Ovary (tissue), 3 donors: Measurements from ENCODE around the gene RPS6KA5.

Source experiments
- EP300 ChIP-seq: sonication (generic); formaldehyde crosslinking; IDR thresholded peaks from one replicate; pipeline ENCODE4 v1.6.1; 2017; ENCODE audit warnings: antibody characterized with exemption
- TF ChIP-seq, protein P1 (sequence below), 3 donors: fragments of 450-650 bp in 2 of 3; fragments of 200-600 bp in 1 of 3; IDR thresholded peaks; one replicate each; pipeline versions ENCODE4 v1.5.1 to v1.8.0; 2016 to 2022; ENCODE audit warnings: antibody characterized with exemption in 3 of 3, mild to moderate bottlenecking in 1 of 3
- donor health status: DM: no; HTN: no; CAD: no.

DNA sequence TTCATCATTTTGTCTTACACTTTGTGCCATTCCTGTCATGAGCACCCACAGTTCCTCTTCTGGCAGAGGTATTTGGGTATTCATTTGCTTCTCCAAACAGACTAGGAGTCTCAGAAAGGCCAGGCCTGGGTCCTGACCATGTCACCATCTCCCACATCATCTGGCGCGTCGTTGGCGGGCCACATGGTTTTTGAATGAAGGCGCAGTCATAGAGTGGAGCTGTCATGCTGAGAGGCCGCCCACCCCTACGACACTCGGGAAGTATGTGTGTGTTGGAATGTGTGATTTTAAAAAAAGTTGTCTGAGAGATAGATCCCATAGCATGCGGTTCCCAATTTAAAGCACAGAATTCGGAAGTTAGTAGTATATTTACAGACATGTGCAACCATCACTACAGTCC lies 228.6 kb downstream of the RPS6KA5 start:
- TF ChIP-seq, protein P1, sequence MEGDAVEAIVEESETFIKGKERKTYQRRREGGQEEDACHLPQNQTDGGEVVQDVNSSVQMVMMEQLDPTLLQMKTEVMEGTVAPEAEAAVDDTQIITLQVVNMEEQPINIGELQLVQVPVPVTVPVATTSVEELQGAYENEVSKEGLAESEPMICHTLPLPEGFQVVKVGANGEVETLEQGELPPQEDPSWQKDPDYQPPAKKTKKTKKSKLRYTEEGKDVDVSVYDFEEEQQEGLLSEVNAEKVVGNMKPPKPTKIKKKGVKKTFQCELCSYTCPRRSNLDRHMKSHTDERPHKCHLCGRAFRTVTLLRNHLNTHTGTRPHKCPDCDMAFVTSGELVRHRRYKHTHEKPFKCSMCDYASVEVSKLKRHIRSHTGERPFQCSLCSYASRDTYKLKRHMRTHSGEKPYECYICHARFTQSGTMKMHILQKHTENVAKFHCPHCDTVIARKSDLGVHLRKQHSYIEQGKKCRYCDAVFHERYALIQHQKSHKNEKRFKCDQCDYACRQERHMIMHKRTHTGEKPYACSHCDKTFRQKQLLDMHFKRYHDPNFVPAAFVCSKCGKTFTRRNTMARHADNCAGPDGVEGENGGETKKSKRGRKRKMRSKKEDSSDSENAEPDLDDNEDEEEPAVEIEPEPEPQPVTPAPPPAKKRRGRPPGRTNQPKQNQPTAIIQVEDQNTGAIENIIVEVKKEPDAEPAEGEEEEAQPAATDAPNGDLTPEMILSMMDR (IDR thresholded peaks at IDR 0.05): no peak
- TF ChIP-seq EP300: no peak
